ENCODE measurements around the gene GPANK1. TPM values are rescaled to one million over a fixed set of nuclear protein-coding genes. Genes with fewer than 3 reads are reported as not detected.

GPANK1 gene
- total and polyA plus RNA-seq, 9 of the 15 experiments (the other 6 are each of a cell fraction or from before 2014, with no cell fraction given) = 32.2 to 111 (median 46.3) TPM

DNA sequence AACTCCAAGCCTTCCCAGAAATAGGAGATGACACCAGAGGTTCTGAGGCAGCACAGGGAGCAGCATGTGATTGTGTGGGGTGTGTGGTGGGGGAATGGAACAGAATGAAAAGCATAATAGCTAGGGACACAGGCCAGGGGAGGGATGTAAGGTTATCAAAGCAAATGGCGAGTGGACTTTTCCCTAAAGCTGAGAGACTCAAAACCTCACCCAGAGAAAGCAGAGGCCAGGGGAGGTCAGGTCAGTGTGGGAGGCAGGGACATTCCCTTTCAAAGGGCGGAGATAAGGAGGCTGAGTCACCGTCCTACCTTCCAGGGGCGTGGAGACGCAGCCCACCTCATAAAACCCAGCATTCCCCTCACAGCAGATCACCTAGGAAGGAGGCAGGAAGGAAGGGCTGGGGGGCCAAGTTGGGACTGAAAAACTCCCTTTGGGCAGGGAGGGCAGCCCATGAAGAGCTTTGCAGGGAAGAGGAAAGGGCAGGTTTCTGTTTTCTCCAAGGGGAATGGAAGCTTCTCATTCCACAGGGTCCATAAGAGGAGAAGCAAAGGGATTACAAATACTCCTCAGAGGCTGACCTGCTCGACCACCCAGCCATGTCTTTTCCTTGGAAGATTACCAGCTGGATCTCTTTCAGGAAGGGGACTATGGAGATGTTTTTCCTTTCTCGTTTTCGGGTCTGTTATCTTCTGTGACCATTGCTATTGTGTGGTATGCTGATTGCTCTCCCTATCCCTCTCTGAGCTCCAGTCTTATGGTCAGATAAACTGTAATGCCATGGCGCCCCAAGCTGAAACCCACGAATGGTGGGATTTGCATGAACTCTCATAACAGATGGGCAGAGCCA, 25.7 kb upstream of the GPANK1 start (continued):
- TF ChIP-seq IFI16 (CRISPR knock-in tag; IDR thresholded peaks at IDR 0.05) (no peak), SMARCA5 (IDR thresholded peaks at IDR 0.05) (peak; percentile 97), ZNF717 (CRISPR knock-in tag; IDR thresholded peaks at IDR 0.05) (0 out of 2 replicates have a peak, but pooled peaks have one; percentile 36), SMARCB1 (IDR thresholded peaks at IDR 0.05; ENCODE audit: insufficient read length, low read depth) (peak; percentile 100), POLR2AphosphoS2 (IDR thresholded peaks at IDR 0.05; ENCODE audit: low read length) (0 out of 2 replicates have a peak, but pooled peaks have one; percentile 68), ZNF324 (CRISPR knock-in tag; IDR thresholded peaks at IDR 0.05) (no peak), GTF2F1 (IDR thresholded peaks at IDR 0.05; ENCODE audit: low read depth, low read length) (no peak), BRCA1 (IDR thresholded peaks at IDR 0.05) (no peak), BRCA1 (CRISPR knock-in tag; IDR thresholded peaks at IDR 0.05) (0 out of 2 replicates have a peak, but pooled peaks have one; percentile 80), ZNF644 (tag; IDR thresholded peaks at IDR 0.05; ENCODE audit: low read depth) (0 out of 2 replicates have a peak, but pooled peaks have one; percentile 17), CBX5 (IDR thresholded peaks at IDR 0.05; ENCODE audit: borderline replicate concordance, low read depth) (no peak), THRAP3 (IDR thresholded peaks at IDR 0.05; ENCODE audit: borderline replicate concordance) (peak; percentile 74; the same call in 1 of the 2 replicates), ZFX (CRISPR knock-in tag; IDR thresholded peaks at IDR 0.05) (peak; percentile 38; the same call in 1 of the 2 replicates), ZNF77 (CRISPR knock-in tag; IDR thresholded peaks at IDR 0.05) (0 out of 2 replicates have a peak, but pooled peaks have one; percentile 51), MTA1 (IDR thresholded peaks at IDR 0.05; ENCODE audit: borderline replicate concordance) (peak; percentile 93)
- TF ChIP-seq, protein P1, sequence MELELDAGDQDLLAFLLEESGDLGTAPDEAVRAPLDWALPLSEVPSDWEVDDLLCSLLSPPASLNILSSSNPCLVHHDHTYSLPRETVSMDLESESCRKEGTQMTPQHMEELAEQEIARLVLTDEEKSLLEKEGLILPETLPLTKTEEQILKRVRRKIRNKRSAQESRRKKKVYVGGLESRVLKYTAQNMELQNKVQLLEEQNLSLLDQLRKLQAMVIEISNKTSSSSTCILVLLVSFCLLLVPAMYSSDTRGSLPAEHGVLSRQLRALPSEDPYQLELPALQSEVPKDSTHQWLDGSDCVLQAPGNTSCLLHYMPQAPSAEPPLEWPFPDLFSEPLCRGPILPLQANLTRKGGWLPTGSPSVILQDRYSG (tag; conservative IDR thresholded peaks at IDR 0.05; ENCODE audit: low read depth) = peak; percentile 88
- TF ChIP-seq, protein P2, sequence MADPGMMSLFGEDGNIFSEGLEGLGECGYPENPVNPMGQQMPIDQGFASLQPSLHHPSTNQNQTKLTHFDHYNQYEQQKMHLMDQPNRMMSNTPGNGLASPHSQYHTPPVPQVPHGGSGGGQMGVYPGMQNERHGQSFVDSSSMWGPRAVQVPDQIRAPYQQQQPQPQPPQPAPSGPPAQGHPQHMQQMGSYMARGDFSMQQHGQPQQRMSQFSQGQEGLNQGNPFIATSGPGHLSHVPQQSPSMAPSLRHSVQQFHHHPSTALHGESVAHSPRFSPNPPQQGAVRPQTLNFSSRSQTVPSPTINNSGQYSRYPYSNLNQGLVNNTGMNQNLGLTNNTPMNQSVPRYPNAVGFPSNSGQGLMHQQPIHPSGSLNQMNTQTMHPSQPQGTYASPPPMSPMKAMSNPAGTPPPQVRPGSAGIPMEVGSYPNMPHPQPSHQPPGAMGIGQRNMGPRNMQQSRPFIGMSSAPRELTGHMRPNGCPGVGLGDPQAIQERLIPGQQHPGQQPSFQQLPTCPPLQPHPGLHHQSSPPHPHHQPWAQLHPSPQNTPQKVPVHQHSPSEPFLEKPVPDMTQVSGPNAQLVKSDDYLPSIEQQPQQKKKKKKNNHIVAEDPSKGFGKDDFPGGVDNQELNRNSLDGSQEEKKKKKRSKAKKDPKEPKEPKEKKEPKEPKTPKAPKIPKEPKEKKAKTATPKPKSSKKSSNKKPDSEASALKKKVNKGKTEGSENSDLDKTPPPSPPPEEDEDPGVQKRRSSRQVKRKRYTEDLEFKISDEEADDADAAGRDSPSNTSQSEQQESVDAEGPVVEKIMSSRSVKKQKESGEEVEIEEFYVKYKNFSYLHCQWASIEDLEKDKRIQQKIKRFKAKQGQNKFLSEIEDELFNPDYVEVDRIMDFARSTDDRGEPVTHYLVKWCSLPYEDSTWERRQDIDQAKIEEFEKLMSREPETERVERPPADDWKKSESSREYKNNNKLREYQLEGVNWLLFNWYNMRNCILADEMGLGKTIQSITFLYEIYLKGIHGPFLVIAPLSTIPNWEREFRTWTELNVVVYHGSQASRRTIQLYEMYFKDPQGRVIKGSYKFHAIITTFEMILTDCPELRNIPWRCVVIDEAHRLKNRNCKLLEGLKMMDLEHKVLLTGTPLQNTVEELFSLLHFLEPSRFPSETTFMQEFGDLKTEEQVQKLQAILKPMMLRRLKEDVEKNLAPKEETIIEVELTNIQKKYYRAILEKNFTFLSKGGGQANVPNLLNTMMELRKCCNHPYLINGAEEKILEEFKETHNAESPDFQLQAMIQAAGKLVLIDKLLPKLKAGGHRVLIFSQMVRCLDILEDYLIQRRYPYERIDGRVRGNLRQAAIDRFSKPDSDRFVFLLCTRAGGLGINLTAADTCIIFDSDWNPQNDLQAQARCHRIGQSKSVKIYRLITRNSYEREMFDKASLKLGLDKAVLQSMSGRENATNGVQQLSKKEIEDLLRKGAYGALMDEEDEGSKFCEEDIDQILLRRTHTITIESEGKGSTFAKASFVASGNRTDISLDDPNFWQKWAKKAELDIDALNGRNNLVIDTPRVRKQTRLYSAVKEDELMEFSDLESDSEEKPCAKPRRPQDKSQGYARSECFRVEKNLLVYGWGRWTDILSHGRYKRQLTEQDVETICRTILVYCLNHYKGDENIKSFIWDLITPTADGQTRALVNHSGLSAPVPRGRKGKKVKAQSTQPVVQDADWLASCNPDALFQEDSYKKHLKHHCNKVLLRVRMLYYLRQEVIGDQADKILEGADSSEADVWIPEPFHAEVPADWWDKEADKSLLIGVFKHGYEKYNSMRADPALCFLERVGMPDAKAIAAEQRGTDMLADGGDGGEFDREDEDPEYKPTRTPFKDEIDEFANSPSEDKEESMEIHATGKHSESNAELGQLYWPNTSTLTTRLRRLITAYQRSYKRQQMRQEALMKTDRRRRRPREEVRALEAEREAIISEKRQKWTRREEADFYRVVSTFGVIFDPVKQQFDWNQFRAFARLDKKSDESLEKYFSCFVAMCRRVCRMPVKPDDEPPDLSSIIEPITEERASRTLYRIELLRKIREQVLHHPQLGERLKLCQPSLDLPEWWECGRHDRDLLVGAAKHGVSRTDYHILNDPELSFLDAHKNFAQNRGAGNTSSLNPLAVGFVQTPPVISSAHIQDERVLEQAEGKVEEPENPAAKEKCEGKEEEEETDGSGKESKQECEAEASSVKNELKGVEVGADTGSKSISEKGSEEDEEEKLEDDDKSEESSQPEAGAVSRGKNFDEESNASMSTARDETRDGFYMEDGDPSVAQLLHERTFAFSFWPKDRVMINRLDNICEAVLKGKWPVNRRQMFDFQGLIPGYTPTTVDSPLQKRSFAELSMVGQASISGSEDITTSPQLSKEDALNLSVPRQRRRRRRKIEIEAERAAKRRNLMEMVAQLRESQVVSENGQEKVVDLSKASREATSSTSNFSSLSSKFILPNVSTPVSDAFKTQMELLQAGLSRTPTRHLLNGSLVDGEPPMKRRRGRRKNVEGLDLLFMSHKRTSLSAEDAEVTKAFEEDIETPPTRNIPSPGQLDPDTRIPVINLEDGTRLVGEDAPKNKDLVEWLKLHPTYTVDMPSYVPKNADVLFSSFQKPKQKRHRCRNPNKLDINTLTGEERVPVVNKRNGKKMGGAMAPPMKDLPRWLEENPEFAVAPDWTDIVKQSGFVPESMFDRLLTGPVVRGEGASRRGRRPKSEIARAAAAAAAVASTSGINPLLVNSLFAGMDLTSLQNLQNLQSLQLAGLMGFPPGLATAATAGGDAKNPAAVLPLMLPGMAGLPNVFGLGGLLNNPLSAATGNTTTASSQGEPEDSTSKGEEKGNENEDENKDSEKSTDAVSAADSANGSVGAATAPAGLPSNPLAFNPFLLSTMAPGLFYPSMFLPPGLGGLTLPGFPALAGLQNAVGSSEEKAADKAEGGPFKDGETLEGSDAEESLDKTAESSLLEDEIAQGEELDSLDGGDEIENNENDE (IDR thresholded peaks at IDR 0.05; ENCODE audit: low read depth, low read length) = no peak
